Activated CD8-positive, alpha-beta memory T cell treated with anti-CD3 and anti-CD28 coated beads, Interleukin-2, amount 50 U/mL, for 4 hours (primary cell): ENCODE measurements around the gene PANX2.

ENCODE experiments used
- DNase-seq: peaks from one replicate; pipeline ENCODE4 v3.0.0-alpha.2; 2020

Gene PANX2

DNA sequence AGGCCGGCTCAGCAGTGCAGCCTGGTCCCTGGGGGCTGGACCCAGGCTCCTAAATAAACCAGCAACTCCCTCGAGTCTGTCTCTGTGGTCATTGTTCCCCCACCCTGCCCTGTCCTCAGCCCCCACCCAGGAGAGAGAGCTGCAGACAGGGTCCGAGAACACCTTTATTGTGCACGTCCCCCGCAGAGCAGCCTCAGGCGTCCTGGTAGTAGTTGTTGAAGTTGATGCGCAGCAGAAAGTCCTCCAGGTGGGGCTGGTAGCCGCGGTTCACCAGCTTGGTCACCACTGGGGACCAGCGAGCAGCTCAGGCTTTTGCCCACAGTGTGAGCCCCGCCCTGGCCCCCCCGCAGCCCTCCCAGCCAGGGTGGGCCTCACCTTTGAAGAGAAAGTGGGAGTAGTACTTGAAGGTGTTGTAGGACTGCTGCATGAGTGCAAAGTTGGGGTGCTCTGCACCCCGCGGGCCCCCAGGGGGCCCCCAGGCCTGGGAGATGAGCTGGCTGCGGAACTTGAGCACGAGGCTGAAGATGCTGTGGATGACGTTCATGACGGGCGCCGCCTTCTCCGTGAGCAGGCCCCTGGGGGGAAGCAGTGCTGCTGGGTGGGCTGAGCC lies 47.1 kb downstream of the PANX2 start:
- no peak for DNase-seq

DNA sequence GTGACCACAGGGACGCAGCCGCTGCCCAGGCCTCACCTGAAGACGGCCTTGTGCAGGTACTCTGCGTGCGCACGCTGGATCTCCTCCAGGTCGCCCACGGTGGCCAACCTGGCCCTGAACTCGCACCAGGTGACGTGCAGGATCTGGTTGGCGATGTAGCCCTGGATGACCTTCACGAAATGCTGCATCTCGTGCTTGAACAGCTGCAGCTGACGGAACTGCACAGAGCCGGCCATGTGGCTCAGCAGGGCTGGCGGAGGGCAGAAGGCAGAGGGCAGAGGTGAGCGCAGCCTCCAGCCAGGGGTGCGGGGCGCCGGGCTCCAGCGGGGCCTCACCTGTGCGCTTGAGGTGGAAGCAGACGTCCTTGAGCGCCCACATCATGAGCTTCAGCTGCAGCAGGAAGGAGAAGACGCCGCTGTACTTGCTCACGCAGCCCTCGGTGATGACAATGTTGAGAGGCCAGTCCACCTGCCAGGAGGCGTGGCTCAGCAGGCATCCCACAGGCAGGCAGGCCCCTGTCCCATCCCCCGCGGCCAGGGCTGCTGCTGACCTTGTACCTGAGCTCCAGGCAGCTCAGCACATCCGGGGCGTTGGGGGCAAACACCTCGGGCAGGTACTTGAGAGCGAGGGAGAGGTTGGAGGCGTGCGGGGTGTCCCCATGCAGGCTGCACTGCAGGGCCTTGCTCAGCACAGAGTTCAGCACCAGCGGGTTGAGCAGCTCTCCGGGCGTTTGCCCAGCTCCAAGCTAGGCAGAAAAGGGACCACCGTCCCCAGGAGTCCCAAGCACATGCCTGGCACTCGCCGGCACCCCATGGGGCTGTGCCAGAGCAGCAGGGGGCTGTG lies 47.8 kb downstream of the PANX2 start:
- no peak for DNase-seq

DNA sequence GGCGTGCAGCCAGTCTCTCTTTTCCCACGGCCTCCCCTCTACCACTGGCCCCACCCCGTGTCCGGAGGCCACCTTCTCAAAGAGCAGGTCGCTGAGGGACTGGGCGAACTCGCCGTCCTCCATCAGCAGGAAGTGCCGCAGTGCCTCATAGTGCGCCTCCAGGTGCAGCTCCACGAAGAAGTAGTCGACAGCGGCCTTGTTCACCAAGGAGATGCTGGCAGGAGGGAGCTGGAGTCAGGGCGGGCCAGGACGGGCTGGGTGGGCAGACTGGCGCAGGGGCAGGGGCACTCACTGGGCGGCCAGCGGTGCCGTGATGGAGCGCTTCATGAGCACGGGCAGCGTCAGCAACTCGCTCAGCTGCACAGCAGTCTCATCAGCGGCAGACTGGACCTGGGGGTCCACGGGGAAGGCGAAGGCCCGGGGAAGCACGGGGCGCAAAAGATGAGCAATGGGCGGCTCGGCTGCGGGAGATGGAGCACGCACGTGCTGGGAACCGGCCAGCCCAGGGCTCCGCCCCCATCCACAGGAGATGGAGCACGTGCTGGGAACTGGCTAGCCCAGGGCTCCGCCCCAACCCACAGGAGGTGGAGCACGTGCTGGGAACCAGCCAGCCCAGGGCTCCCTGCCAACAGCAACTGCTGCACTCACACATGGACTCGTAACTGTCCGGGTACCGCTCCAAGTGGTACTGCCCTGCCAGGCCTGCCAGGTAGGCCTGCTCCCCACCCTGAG lies 48.6 kb downstream of the PANX2 start:
- DNase-seq = no peak

DNA sequence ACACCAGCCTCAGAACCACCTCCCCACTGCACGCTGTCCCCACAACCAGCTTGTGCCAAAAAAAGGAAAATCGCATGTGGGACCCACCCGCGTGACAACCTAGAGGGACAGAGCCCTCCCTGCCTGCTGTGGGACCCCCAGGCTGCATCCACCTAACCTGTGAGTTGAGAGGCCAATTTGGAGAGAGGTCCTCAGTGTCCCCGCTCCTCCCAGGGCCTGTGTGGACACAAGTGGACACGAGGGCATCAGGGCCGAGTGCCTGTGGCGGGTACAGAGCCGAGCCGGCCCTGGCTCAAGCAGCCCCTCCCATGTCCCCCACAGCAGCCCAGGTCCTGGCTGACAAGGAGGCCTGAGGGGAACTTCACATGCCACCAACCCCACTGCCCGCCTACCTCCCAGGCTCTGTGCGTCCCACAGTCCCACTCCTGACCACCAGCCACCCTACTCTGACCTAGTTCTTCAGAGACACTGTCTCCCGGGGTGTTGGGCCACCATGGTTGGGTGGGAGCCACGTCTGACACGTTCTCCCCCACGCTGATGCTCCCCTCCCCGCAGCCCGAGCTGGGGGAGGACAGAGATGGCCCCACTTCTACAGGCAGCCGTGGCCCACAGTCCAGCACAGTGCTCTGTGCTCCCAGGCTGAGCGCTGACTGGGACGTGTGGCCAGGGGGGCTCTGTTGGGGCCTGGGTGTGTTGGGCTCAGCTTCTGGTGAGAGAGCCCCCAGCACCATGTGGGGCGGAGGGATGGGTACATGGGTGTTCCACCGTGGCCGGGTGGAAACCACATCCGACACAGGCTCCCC lies 49.5 kb downstream of the PANX2 start:
- no peak for DNase-seq

DNA sequence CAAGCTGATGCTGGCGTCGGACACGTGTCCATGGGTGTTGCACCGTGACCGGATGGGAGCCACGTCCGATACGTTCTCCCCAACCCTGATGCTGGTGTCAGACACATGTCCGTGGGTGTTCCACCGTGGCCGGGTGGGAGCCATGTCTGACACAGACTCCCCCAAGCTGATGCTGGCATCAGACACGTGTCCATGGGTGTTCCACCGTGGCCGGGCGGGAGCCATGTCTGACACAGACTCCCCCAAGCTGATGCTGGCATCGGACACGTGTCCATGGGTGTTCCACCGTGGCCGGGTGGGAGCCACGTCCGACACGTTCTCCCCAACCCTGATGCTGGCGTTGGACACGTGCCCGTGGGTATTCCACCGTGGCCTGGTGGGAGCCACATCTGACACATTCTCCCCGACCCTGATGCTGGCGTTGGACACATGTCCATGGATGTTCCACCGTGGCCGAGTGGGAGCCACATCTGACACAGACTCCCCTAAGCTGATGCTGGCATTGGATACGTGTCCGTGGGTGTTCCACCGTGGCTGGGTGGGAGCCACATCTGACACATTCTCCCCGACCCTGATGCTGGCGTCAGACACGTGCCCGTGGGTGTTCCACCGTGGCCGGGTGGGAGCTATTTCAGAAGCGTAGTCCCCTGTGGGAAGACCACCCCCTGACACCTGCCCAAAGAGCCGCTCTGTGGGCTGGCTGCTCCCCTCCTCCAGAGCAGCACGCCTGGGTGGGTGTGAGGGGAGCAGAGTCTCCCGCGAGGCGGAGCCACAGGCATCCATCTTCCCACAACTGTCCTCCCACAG lies 50.3 kb downstream of the PANX2 start:
- DNase-seq = no peak

DNA sequence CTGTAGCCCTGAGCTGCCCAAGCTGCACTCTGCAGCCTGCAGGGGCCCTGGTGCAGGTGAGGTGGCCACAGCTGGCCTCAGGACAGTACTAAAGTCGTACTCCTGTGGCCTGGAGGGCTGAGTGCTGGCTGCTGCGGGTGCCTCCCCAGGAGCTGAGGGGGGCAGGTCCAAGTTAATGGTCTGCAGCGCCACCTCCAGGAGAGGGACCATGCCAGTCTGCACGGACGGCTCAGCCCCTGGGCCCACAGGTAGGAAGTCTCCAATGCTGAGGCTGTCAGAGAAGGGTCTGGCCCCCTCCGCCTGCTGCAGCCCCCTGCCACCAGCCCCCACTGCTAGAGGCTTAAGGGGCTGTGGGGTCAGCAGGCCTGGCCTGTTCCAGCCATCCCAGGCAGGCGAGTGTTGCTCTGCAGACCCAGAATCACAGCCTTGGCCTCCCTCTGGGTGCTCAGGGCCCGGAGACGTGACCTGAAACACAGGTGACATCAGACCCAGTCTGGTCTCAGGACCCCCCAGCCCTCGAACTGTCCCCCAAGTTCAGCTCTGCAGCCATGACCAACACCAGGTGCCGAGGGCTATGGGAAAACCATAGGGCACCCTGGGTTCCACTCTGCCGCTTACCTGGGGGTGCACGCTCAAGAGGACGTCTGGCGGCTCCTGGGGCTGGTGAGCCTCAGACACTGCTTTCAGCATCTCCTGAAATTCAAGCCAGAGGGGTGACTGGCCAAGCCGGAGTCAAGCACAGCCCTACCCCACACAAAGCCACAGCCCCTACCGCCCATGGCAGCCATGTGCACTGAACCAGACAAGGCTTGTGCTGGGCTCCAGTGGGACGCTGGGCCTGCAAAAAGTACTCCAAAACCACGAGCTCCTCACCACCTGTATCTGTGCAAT lies 51.1 kb downstream of the PANX2 start:
- DNase-seq = no peak

DNA sequence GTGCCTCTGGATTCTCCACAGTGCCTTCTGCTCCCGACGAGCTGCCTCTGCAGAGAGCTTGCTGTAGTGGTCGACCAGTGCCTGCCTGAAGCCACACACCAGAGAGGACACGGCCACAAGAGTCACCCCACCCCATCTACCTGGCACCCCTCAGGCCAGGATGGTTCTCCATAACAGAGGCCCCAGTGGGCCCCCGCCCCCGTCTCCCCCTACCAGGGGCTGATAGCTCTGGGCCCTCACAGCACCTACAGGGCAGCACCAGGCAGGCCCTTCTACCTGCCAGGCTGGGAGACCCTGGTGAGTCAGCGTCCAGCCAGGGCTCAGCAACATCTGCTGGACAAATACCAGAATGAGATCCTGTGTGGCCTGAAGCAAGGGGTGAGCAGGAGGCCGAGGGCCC lies 52.0 kb downstream of the PANX2 start:
- DNase-seq = no peak

DNA sequence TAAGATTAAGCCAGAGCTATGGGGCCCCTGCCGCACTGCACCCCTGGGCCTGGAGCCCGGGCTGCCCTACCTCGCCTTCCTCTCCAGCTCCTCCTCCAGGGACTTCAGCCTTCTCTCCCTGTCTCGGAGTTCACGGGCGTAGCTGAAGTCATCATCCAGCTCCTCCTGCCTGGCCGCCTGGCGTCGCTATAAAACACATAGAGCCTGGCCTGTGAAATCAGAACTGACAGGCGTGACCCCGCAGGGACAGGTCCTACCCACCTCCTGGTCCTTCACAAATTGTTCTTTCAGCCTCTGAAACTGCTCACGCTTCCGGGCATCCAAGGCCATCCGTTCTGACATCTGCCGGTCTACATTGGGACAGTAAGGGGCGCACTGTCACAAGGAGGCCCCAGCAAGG lies 53.5 kb downstream of the PANX2 start:
- no peak for DNase-seq

DNA sequence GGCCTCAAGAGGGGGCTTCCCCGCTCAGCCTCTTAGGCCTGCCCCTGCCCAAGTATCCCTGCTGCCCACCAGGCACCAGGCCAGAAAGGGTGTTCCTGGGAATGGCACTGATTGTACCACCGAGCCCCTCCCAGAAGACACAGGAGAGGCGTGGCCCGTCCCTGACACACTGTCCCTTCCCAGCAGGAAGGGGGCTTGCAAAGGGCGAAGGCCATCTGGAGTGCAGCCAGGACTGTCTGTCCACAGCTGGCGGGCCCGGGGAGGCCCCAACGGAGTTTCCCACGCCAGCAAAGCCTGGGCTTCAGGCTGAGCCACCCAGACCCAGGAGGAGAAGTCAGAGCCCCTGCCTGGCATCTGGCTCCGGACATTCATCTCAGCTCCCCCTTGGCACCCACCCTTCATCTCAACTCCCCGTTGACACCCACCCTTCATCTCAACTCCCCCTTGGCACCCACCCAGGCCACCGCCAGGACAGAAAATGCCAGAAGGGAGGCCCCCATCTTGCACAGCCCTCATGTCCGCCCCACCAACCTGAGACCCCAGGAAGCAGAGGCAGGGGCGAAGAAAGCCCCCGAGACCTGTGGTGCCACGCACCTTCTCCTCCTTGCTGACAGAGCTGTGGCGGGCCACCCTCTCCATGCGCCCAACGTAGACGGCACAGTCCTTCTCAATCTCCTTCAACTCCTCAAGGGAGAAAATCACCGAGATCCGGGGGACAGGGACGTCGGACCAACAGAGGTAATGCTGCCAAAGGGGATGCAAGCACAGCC lies 54.9 kb downstream of the PANX2 start:
- no peak for DNase-seq

DNA sequence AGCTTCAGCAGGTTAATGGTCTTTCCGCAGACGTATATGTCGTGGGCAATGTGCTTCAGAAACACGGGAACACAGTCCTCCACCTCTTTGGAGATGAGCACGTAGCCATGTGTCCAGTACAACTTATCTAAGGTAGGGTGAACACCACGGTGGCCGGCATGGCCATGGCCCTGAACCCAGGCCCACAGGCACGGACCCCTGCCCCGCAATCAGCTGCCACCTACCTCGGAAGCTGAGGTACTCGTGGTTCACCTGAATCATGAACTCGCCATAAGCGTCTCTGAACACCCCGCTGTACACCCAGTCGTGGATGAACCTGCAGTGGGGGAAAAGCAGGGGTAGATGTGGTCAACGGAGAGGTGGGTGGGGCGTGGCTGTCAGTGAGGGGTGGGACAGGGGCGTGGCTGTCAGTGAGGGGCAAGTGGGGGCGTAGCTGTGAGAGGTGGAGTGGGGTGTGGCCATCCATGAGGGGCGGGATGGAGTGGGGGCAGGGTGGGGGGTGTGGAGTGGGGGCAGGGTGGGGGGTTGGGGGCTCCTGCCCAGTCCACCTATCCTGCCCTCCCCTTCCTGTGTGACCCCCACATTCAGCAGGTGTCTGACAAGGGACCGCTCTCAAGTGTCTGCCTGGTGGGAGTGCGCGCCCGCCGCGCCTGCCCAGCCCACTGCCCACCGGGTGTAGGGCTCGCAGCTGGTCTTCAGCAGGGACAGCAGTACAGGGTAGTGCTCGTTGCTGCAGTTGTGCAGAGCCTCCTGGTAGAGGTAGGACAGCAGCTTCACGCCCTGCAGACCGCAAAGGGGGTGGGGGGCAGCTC lies 55.7 kb downstream of the PANX2 start:
- no peak for DNase-seq

DNA sequence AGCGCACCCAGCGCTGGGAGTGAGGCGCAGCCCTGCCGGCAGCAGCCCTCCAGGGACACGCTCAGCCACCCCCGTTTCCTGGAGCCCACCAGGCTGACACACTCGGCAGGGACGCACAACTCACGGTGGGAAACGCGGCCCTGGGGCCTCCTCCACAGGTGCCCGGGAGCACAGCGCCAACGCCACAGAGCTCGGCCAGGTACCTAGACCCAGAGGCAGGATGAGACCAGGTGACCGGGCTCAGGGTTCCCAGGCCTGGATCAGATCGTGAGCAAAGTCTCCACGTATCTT lies 56.3 kb downstream of the PANX2 start:
- no peak for DNase-seq

DNA sequence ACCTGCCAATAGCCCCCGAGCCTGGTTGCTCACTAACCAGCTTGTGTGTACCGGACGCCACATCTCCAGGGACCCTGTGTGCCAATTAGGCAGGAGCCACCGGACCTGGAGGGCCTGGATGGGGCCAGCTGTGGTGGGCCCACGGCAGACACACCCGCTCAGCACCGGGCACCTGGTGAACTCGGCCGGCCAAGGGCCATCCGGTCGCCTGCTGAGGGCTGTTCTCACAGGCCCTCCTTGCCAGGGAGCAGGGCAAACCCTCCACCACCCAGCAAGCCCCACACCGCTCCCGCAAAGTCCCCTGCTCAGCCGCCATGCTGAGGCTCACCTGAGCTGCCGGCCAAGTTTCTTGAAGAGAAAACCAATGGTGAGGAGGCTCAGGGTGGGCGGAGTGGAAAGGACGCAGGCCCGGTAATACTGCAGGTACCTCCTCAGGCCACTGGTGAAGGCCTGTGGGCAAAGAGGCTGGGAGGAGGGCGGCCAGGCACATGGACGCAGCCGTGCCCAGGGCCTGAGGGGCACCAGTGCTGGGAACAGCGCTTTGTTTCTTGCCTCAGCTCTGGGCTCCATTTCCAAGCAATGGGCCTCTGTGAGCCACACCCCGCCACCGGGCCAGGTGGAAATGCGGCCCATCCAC lies 57.2 kb downstream of the PANX2 start:
- no peak for DNase-seq

DNA sequence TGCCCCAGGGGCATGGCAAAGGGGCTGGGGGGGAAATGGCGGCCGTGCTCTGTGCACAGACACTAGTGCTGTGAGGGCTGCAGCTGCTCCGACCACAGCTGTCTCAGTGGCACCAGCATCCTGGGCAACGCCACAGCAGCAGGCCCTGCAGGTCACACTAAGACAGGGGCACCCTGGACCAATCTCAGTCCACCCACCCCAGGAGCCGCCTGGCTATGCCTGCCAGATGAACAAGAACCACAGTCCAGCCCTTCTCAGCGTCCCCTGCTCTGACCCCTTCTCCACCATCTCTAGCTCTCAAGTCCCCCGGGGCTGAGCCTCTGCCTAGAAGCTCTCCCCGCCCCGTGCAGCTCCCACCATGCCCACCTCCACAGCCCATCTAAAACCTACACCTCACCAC lies 57.8 kb downstream of the PANX2 start:
- DNase-seq = no peak

DNA sequence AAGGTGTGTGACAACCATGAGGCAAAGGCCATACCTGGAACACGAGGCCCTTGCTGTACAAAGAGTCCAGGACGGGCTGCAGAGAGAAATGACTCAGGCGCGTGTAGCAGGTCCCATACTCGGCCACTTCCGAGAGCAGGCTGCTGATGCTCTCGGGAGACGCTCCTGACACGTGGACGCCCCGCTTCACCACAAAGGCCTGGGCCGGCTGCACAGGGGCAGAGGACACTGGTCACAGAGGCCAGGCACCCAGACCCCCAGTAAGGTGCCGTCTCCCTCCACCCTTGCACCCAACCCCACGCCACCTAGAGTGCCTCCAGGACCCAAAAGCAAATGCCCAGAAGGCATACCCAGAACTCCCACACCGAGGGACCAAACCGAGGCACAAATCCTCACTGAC lies 58.8 kb downstream of the PANX2 start:
- no peak for DNase-seq
